Measurements from ENCODE around the gene BCR. TPM values are rescaled to one million over a fixed set of nuclear protein-coding genes. Genes with fewer than 3 reads are reported as not detected.

The BCR gene
- total RNA-seq, 3 donors from 2014 or later: 43.6 to 56.0 (median 49.5) TPM

DNA sequence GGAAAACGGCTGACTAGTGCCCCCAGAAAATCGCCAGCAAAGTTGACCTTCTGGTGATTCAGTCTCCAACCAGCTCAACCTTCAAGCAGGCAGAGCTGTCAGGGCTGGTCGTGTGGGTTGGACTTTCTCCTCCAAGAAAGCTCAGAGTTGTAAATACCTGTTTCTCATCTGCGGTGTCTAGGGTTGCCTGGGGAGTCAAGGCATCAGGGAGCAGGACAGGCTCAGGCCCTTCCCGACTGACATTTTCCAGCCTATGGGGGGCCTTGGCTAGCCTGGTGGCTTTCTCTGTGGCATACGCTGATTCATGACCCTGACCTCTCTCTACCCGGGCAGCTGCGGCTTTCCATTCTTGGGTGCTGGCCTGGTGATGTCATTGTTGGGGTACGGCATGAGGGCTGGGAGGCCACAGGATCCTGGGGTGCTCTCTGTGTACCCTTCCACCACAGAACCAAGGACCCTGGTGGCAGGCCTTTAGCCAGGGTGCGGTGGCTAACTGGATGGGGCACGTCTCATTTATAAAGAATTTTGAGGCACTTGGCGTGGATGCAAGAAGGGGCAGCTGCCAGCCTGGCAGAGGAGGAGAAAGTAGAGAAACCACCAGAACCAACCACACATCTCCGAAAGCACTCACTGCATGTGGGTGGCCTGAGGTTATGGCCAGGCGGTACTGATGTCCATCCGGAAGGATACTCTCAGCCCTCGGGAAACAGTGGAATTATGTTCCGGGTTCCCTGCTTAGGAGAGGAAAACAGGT is 64.9 kb downstream of the BCR start:
- ATAC-seq (peak; percentile 29), DNase-seq (no peak)
- intact Hi-C loops (cut with DNase I, micrococcal nuclease): no loop called here
- no peak overlapping the region for H3K4me3 ChIP-seq
- TF ChIP-seq, protein P1, sequence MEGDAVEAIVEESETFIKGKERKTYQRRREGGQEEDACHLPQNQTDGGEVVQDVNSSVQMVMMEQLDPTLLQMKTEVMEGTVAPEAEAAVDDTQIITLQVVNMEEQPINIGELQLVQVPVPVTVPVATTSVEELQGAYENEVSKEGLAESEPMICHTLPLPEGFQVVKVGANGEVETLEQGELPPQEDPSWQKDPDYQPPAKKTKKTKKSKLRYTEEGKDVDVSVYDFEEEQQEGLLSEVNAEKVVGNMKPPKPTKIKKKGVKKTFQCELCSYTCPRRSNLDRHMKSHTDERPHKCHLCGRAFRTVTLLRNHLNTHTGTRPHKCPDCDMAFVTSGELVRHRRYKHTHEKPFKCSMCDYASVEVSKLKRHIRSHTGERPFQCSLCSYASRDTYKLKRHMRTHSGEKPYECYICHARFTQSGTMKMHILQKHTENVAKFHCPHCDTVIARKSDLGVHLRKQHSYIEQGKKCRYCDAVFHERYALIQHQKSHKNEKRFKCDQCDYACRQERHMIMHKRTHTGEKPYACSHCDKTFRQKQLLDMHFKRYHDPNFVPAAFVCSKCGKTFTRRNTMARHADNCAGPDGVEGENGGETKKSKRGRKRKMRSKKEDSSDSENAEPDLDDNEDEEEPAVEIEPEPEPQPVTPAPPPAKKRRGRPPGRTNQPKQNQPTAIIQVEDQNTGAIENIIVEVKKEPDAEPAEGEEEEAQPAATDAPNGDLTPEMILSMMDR (IDR thresholded peaks at IDR 0.05): no peak
- peaks cover 2% of the 10 kb centered on the region for H3K4me1 ChIP-seq (ENCODE audit: low read depth)
- H3K36me3 ChIP-seq (ENCODE audit: low read depth): no peaks in the 10 kb centered on the region
- no peaks in the 10 kb centered on the region for H3K9me3 ChIP-seq

DNA sequence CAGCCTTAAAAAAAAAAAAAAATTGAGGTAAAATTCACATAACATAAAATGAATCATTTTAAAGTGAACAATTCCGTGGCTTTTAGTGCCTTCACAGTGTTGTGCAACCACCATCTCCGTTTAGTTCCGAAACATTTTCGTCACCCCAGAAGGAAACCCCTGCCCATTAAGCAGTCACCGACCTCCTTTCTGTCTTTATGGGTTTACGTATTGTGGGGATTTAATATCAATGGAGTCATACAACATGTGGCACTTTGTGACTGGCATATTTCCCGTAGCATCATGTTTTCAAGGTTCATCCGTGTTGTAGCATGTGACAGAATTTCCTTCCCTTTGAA is 65.5 kb downstream of the BCR start:
- no peaks in the 10 kb centered on the region for H3K36me3 ChIP-seq (ENCODE audit: low read depth)
- no peak for DNase-seq
- intact Hi-C loops (cut with DNase I, micrococcal nuclease): no loop called here
- H3K4me1 ChIP-seq (ENCODE audit: low read depth): peaks cover 2% of the 10 kb centered on the region
- no peaks in the 10 kb centered on the region for H3K9me3 ChIP-seq
- TF ChIP-seq, protein P1 (IDR thresholded peaks at IDR 0.05): no peak
- ATAC-seq: no peak
- H3K4me3 ChIP-seq: no peak overlapping the region

DNA sequence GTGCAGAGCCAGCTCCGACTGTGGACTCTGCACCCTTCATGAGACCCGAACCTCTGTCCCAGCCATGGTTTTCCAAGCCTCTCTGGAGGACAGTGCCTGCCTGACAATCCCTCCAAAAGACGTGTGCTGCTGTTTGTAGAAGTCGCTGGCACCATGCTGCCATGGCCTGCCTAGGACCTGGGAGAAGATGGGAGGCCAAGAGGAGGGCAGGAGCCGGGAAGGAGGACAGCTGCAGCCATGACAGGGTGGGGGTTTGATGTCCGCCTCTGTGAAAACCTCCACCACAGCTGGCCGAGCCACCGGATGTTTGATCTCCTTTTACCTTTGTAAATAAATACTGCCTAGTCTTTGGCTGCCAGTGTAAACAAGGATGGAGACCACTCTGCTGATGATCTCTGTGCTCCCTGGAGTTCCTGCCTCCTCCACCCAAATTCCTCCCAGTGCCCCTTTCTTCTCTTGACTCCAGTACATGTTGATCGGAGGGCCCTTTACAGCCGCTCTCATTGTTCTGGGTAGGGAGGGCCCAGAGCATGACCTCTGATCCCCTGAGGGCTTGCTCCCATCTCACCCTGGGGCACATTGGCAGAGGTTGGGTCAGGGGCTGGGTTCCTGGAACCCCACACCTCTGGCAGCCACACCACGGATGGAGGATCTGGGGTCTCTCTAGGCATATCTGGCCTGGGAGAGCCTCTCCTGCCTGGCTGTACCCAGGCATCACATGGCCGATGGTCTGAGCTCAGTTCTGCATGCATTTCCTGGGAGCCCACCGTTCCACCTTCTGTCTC is 66.9 kb downstream of the BCR start:
- no peaks in the 10 kb centered on the region for H3K36me3 ChIP-seq (ENCODE audit: low read depth)
- H3K4me3 ChIP-seq: no peak overlapping the region
- TF ChIP-seq, protein P1 (IDR thresholded peaks at IDR 0.05): no peak
- DNase-seq (no peak), ATAC-seq (no peak)
- H3K4me1 ChIP-seq (ENCODE audit: low read depth): peaks cover 2% of the 10 kb centered on the region
- H3K9me3 ChIP-seq: no peaks in the 10 kb centered on the region
- intact Hi-C loops (cut with DNase I, micrococcal nuclease): no loop called here

DNA sequence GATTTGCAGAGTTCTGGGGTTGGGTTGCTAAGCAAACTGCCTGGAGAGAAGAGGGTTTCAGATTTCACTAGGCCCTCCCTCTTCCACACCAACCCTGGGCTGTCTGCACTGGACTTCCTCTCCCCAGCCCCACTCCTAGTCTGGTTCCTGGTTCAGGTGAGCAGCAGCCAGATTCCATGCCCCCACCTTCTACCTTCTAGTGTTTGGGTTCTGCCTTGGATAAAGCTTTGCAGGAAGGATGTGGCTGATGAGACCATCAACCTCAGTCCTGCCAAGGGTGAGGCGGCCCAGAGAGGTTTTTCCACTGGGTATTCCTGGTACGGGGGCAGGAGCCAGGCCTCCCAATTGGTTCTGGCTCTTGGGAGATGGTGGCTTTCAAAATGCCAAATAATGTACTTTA is 68.3 kb downstream of the BCR start:
- TF ChIP-seq, protein P1 (IDR thresholded peaks at IDR 0.05): no peak
- intact Hi-C loops (cut with DNase I, micrococcal nuclease): no loop called here
- no peaks in the 10 kb centered on the region for H3K36me3 ChIP-seq (ENCODE audit: low read depth)
- no peak overlapping the region for H3K4me3 ChIP-seq
- no peaks in the 10 kb centered on the region for H3K9me3 ChIP-seq
- ATAC-seq (peak; percentile 51), DNase-seq (no peak)
- H3K4me1 ChIP-seq (ENCODE audit: low read depth): peaks cover 2% of the 10 kb centered on the region

DNA sequence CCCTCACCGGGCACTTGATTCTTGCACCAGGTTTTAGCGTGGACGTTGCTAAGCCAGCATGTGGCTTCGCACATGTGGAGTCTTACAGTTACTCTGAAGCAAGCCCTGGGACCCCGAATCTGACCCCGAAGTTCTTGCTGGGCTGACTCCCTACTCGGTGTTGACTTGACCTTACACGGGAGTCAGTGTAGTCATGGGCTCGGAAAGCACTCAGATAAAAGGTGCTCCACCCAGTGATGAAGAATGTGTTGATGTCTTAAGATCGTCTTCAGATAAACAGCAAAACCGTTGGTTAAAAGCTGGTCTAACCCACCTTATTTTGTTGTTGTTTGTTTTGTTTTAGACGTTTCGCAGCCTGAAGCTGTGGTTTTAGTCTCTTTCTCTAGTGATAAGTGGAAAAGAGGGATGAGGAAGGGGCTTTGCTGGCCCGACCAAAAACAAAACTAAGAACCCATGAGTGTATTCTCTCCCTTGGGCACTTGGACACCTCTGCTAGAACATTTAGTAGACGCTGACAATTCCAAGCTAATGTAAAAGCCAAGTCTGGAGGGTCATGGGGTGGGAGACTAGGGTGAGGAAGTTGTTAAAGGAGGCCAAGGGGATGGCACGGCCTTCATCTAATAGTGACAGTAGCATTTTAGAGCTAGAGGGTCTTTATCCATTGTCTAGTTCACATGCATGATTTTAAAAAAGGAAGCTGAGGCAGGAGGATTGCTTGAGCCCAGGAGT is 69.9 kb downstream of the BCR start:
- TF ChIP-seq, protein P1 (IDR thresholded peaks at IDR 0.05): no peak
- Histone ChIP-seq H3K4me3 (no peak overlapping the region), H3K9me3 (no peaks in the 10 kb centered on the region), H3K36me3 (ENCODE audit: low read depth) (no peaks in the 10 kb centered on the region), H3K4me1 (ENCODE audit: low read depth) (peaks cover 2% of the 10 kb centered on the region)
- DNase-seq: no peak
- no peak for ATAC-seq
- intact Hi-C loops (cut with DNase I, micrococcal nuclease): no loop called here

Data from mucosa of descending colon (tissue), 3 donors.